Lower leg skin (tissue), 3 donors: ENCODE results near the gene ARHGEF16.

ENCODE experiments used
- CTCF ChIP-seq, 3 donors: fragments of 450-650 bp; IDR thresholded peaks; one replicate each; pipeline ENCODE4 v1.5.1; 2016; ENCODE audit warnings: antibody characterized with exemption in 3 of 3, mild to moderate bottlenecking in 3 of 3, moderate library complexity in 2 of 3
- POLR2A ChIP-seq, 2 donors: fragments of 450-650 bp; IDR thresholded peaks; one replicate each; pipeline ENCODE4 v1.6.1; 2016 to 2017; ENCODE audit warnings: antibody characterized with exemption in 2 of 2, mild to moderate bottlenecking in 1 of 2, moderate library complexity in 1 of 2

GRCh38 chr1:3472088-3472850 is 17.8 kb downstream of the ARHGEF16 start:
- TF ChIP-seq POLR2A (IDR thresholded peaks at IDR 0.05) (no peak), CTCF (IDR thresholded peaks at IDR 0.05) (no peak)
